OCI-LY7 (cell line): Measurements from ENCODE around the gene ABCA13.

Experiments
- CTCF ChIP-seq: fragments of 200-600 bp; sonication (generic); conservative IDR thresholded peaks from 2 replicates; pipeline ENCODE4 v1.5.1; 2014; ENCODE audit warnings: mild to moderate bottlenecking, antibody characterized with exemption, low read length, moderate library complexity, mixed read lengths
- EZH2phosphoT487 ChIP-seq: fragments of 200-600 bp; sonication (generic); IDR thresholded peaks from 2 replicates; pipeline ENCODE4 v1.6.1; 2018; ENCODE audit warnings: low read depth, borderline replicate concordance, mild to moderate bottlenecking, mixed run types, antibody characterized with exemption, low read length, moderate library complexity, mixed read lengths

GRCh38 chr7:48502021-48502420 lies 330.8 kb downstream of the ABCA13 start:
- TF ChIP-seq CTCF (no peak), EZH2phosphoT487 (no peak)
